HG03439 (cell line): ENCODE measurements around the gene OR4N2.
"Not testable (repeated sequence)": the region's sequence is repeated elsewhere in the genome, so short reads cannot be mapped to it uniquely, and the experiment has no call there.

Source experiments
- ATAC-seq: cut with Tn5 transposase; IDR thresholded peaks from one replicate; pipeline ENCODE4 v1.9.1; 2021; ENCODE audit warnings: mild to moderate bottlenecking, moderate library complexity; ENCODE audit not compliant: unreplicated experiment

The OR4N2 gene

GRCh38 chr14:19803470-19803869 lies at the start of gene OR4N2:
Gene OR4N2 (plus strand): TSS chr14:19803770. CDS start chr14:19827449, 23,679 bp downstream.
- ATAC-seq, result not testable (repeated sequence)

GRCh38 chr14:19754172-19754571 lies 49.4 kb upstream of the OR4N2 start:
- ATAC-seq, result no peak

- ATAC-seq, result not testable (repeated sequence)
Measured at GRCh38 chr14:19771491-19771890, 32.1 kb upstream of the OR4N2 start.

- ATAC-seq, result peak; percentile 25
Measured at GRCh38 chr14:19771895-19772430, 31.6 kb upstream of the OR4N2 start.

- peak; percentile 69 for ATAC-seq
Measured at GRCh38 chr14:19772454-19772853, 31.1 kb upstream of the OR4N2 start.

- ATAC-seq, result not testable (repeated sequence)
Measured at GRCh38 chr14:19773204-19773603, 30.4 kb upstream of the OR4N2 start, which contains the start of gene OR4M1. Gene OR4M1 (plus strand): TSS chr14:19773504. CDS start chr14:19780323, 6,819 bp downstream.

GRCh38 chr14:19775587-19775986 lies 28.0 kb upstream of the OR4N2 start:
- no peak for ATAC-seq

- ATAC-seq, result not testable (repeated sequence)
Measured at GRCh38 chr14:19785848-19786247, 17.7 kb upstream of the OR4N2 start.

- not testable (repeated sequence) for ATAC-seq
Measured at GRCh38 chr14:19787318-19787717, 16.3 kb upstream of the OR4N2 start.

GRCh38 chr14:19788150-19788549 lies 15.4 kb upstream of the OR4N2 start:
- not testable (repeated sequence) for ATAC-seq

- not testable (repeated sequence) for ATAC-seq
Measured at GRCh38 chr14:19796520-19797108, 7.0 kb upstream of the OR4N2 start.

GRCh38 chr14:19799880-19800279 lies 3.7 kb upstream of the OR4N2 start:
- ATAC-seq, result no peak

- no peak for ATAC-seq
Measured at GRCh38 chr14:19800282-19801117, 3.1 kb upstream of the OR4N2 start.

GRCh38 chr14:19801118-19801464 lies 2.5 kb upstream of the OR4N2 start:
- ATAC-seq, result no peak

GRCh38 chr14:19813171-19813920 lies 9.8 kb downstream of the OR4N2 start:
- ATAC-seq, result not testable (repeated sequence)

- not testable (repeated sequence) for ATAC-seq
Measured at GRCh38 chr14:19819879-19820278, 16.3 kb downstream of the OR4N2 start.

- not testable (repeated sequence) for ATAC-seq
Measured at GRCh38 chr14:19821016-19821415, 17.4 kb downstream of the OR4N2 start.

- no peak for ATAC-seq
Measured at GRCh38 chr14:19823178-19823577, 19.6 kb downstream of the OR4N2 start.

GRCh38 chr14:19823765-19824164 lies 20.2 kb downstream of the OR4N2 start:
- no peak for ATAC-seq

GRCh38 chr14:19827626-19828244 lies 24.2 kb downstream of the OR4N2 start:
- not testable (repeated sequence) for ATAC-seq

GRCh38 chr14:19828314-19828713 lies 24.7 kb downstream of the OR4N2 start:
- no peak for ATAC-seq
